Measurements from ENCODE around the gene MIEF1.

MIEF1 gene

DNA sequence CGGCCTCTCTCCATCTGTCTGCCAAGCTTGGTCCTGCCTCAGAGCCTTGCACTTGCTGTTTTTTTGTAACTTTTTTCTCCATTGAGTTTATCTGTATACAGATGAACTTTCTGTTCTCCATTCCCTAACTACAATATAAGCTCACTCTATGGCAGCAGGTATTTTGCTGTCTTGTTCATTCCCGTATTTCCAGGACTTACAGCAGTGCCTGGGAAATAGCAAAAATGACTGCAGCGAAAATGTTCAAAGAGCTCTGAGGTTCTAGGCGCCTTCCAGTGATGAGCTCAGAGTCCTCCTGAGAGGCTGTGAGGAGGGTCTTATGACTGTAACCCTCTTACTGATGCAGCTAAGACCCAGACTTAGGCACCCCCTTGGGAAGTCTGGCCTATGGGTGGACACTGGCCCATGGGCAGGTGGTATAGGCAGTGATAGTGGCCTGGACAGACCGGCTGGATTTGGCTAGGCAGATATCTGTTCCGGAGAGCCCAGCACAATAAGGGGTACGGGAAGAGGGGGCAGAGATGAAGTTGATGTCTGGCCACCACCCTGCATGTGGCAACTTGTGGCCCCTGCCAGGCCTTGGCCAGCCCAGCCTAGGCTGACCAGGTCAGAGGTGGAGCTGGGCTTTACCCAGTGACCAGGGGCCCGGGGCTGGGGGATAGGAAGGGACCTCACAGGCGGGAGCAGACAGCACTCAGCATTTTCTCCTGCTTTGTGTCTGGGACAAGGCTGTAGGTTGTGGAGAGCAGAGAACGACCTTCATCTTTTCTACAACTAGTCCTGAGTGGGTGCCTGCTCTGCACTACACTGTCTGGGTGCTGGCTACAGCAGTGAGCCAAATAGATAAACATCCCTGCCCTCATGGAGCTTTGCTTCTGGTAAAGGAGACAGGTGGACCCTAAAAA, 22.9 kb downstream of the MIEF1 start:
- H3K9ac ChIP-seq, result peak overlapping the region; percentile 19; the same call in 1 of the 2 replicates
- peak overlapping the region; percentile 100 for H3K4me2 ChIP-seq
- no peak for TF ChIP-seq Cebpa-rat (IDR thresholded peaks at IDR 0.05)
- H3K9me3 ChIP-seq, result no peaks in the 10 kb centered on the region
- H3K27me3 ChIP-seq, result no peaks in the 10 kb centered on the region
- peaks cover 61% of the 10 kb centered on the region for H3K36me3 ChIP-seq
- H3K4me1 ChIP-seq, result peaks cover 85% of the 10 kb centered on the region
- H4K20me1 ChIP-seq, result peaks cover 96% of the 10 kb centered on the region
- 0 out of 2 replicates have a peak overlapping the region, but pooled peaks have one; percentile 98 for H3K4me3 ChIP-seq
- H3K27ac ChIP-seq, result no peak overlapping the region

DNA sequence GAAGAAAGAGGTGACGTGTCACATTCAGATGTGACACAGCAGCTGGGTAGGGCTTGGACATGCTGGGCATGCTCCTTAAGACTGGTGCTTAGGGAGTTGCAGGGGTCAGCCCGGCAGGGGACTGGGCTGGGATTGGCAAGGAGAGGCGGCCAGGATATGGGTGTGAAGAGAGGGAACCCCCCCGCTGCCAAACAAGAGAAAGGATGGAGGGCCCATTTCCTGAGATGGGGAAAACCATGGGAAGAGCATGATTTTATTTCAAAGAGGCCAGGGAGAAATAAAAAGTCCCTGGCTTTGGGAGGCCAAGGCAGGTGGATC, 23.5 kb downstream of the MIEF1 start:
- Histone ChIP-seq H4K20me1 (peaks cover 99% of the 10 kb centered on the region), H3K4me3 (no peak overlapping the region), H3K27me3 (no peaks in the 10 kb centered on the region), H3K36me3 (peaks cover 67% of the 10 kb centered on the region), H3K27ac (no peak overlapping the region), H3K4me1 (peaks cover 91% of the 10 kb centered on the region), H3K4me2 (peak overlapping the region; percentile 100; the same call in 1 of the 2 replicates), H3K9ac (peak overlapping the region; percentile 19; the same call in 1 of the 2 replicates), H3K9me3 (no peaks in the 10 kb centered on the region)
- no peak for TF ChIP-seq Cebpa-rat (IDR thresholded peaks at IDR 0.05)

DNA sequence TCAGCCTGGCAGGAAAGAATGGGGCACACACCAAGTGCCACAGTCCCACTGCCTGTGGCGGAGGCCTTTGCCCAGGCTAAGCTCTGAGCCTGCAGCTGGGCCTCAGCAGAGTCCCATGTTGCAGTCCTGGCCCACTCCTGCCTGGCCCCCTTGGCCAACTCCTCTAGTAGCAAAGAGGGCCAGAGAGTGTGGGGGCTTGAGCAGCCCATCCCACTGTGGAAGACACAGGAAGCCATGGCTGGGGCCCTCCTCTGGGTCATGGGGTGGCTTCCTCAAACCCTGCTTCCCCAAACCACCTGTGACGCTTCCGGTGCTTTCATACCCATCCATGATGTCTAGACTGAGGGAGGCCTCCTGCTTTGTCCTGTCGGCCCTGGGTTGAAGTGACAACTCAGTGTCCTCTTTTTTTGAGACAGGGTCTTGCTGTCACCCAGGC, 24.7 kb downstream of the MIEF1 start:
- H3K9me3 ChIP-seq, result no peaks in the 10 kb centered on the region
- peak overlapping the region; percentile 90; the same call in 1 of the 2 replicates for H3K27ac ChIP-seq
- H4K20me1 ChIP-seq, result peaks cover 99% of the 10 kb centered on the region
- peak overlapping the region; percentile 100 for H3K4me2 ChIP-seq
- peak overlapping the region; percentile 81 for H3K9ac ChIP-seq
- peaks cover 64% of the 10 kb centered on the region for H3K36me3 ChIP-seq
- peaks cover 99% of the 10 kb centered on the region for H3K4me1 ChIP-seq
- TF ChIP-seq Cebpa-rat (IDR thresholded peaks at IDR 0.05), result no peak
- H3K27me3 ChIP-seq, result no peaks in the 10 kb centered on the region
- no peak overlapping the region for H3K4me3 ChIP-seq

- H4K20me1 ChIP-seq, result peaks cover 92% of the 10 kb centered on the region
- H3K4me1 ChIP-seq, result peaks cover 94% of the 10 kb centered on the region
- H3K9ac ChIP-seq, result peak overlapping the region; percentile 81
- H3K4me2 ChIP-seq, result peak overlapping the region; percentile 100
- no peak; the same call in 1 of the 2 replicates for TF ChIP-seq Cebpa-rat (IDR thresholded peaks at IDR 0.05)
- peak overlapping the region; percentile 66; the same call in 1 of the 2 replicates for H3K4me3 ChIP-seq
- H3K9me3 ChIP-seq, result no peaks in the 10 kb centered on the region
- H3K36me3 ChIP-seq, result peaks cover 56% of the 10 kb centered on the region
- no peaks in the 10 kb centered on the region for H3K27me3 ChIP-seq
- peak overlapping the region; percentile 90 for H3K27ac ChIP-seq
Measured at GRCh38 chr22:39527481-39527961, 25.4 kb downstream of the MIEF1 start.

GRCh38 chr22:39528080-39528661, 26.1 kb downstream of the MIEF1 start:
- Histone ChIP-seq H4K20me1 (peaks cover 86% of the 10 kb centered on the region), H3K36me3 (peaks cover 49% of the 10 kb centered on the region), H3K4me1 (peaks cover 91% of the 10 kb centered on the region), H3K27me3 (no peaks in the 10 kb centered on the region), H3K9me3 (no peaks in the 10 kb centered on the region), H3K4me3 (peak overlapping the region; percentile 66), H3K27ac (peak overlapping the region; percentile 90), H3K4me2 (peak overlapping the region; percentile 100), H3K9ac (peak overlapping the region; percentile 81)
- TF ChIP-seq Cebpa-rat (IDR thresholded peaks at IDR 0.05), result no peak

DNA sequence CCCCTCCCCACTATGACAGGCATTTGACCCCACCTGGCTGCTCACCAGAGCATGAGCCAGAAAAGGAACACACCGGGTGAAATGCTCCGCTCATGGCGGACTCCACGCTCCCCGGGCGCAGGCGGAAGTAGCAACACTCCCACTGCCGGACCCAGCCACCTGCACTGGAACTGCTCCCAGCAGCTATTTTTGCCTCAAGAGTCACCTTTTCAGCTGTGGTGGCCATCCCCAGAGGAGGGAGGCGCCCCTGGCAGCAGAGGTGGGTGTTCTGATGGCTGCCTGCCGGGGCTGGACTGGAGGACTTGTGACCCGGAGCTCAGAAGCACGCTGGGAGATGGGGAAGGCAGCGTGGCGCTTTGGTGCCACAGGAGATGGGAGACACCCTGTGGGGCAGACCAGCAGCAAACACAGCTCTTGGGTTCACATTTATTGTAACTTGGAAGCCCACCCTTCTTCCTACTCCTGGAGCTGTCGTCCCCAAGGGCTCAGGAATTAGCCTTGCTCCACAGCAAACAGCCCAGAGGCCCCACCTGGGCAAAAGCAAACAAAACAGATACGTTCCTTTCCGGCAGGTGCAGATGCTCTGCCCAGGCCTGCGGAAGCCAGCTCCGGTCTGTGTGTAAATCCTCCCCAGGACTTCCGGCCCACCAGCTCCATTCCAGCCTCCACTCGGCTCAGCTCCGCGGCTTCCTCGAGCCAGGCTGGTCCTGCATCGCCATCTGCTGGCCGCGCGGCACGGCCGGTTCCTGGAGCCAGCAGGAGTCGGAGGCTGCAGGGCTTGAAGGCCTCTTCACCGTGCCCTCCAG, 26.8 kb downstream of the MIEF1 start:
- Histone ChIP-seq H3K36me3 (peaks cover 42% of the 10 kb centered on the region), H3K4me2 (peak overlapping the region; percentile 100), H3K9ac (peak overlapping the region; percentile 81), H3K9me3 (no peaks in the 10 kb centered on the region), H3K27me3 (no peaks in the 10 kb centered on the region), H3K27ac (peak overlapping the region; percentile 90), H3K4me3 (peak overlapping the region; percentile 66), H4K20me1 (peaks cover 78% of the 10 kb centered on the region), H3K4me1 (peaks cover 91% of the 10 kb centered on the region)
- no peak for TF ChIP-seq Cebpa-rat (IDR thresholded peaks at IDR 0.05)

DNA sequence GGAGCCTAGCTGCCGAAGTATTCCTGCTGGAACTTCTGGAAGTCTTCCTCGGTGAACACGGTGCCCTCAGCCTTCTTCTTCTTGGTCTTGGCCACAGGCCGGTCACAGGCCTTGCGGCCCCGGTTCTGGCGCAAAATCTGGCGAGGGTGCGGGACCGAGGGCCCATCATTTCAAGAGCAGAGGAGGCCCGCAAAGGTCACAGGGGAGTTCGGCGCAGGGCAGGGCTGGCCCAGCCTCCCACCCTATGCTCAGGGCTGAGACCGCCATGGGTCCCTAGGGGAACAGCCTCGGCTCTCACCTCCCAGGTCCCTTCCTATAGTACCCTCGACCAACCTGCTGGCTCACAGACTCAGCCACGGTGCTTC, 27.4 kb downstream of the MIEF1 start:
- Histone ChIP-seq H3K4me2 (peak overlapping the region; percentile 100), H3K27ac (peak overlapping the region; percentile 75), H3K4me1 (peaks cover 91% of the 10 kb centered on the region), H4K20me1 (peaks cover 73% of the 10 kb centered on the region), H3K9me3 (no peaks in the 10 kb centered on the region), H3K36me3 (peaks cover 36% of the 10 kb centered on the region), H3K4me3 (peak overlapping the region; percentile 66), H3K9ac (peak overlapping the region; percentile 81), H3K27me3 (no peaks in the 10 kb centered on the region)
- TF ChIP-seq Cebpa-rat (IDR thresholded peaks at IDR 0.05), result no peak

- peak overlapping the region; percentile 100 for H3K4me2 ChIP-seq
- peak overlapping the region; percentile 66; the same call in 1 of the 2 replicates for H3K4me3 ChIP-seq
- H3K9me3 ChIP-seq, result no peaks in the 10 kb centered on the region
- peak overlapping the region; percentile 81; the same call in 1 of the 2 replicates for H3K9ac ChIP-seq
- peaks cover 91% of the 10 kb centered on the region for H3K4me1 ChIP-seq
- peaks cover 66% of the 10 kb centered on the region for H4K20me1 ChIP-seq
- H3K36me3 ChIP-seq, result peaks cover 30% of the 10 kb centered on the region
- no peak for TF ChIP-seq Cebpa-rat (IDR thresholded peaks at IDR 0.05)
- H3K27me3 ChIP-seq, result no peaks in the 10 kb centered on the region
- peak overlapping the region; percentile 75 for H3K27ac ChIP-seq
Measured at GRCh38 chr22:39530116-39530515, 28.0 kb downstream of the MIEF1 start.

DNA sequence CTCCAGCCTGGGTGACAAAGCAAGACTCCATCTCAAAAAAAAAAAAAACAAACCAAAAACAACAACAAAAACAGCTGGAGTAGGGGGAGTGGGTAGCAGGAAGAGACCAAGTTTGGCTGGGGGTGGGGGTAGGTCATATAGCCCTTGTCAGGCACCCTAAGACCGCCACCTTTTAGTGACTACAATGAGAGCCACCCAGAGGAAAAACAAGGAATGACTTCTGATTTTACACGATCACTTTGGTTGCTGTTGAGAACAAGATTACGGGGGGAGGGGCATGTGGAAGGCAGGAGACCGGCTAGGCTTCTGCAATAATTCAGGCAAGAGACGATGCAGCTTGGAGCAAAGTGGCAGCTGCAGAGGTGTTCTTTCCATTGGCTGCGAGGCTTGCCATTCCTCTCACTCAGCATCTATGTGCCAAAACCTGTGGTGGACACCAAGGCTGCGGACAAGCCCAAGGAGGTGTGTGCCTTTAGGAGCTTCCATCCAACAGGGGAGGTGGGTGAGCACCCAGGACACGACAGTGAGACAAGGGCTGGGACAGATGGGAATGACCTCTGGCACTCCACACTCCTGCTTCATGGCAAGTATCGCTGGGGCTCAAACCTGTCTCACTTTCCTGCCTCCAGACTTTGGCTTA, 28.7 kb downstream of the MIEF1 start:
- H3K9ac ChIP-seq, result peak overlapping the region; percentile 97
- peaks cover 24% of the 10 kb centered on the region for H3K36me3 ChIP-seq
- peaks cover 91% of the 10 kb centered on the region for H3K4me1 ChIP-seq
- no peak for TF ChIP-seq Cebpa-rat (IDR thresholded peaks at IDR 0.05)
- H3K4me3 ChIP-seq, result peak overlapping the region; percentile 90
- peak overlapping the region; percentile 100 for H3K4me2 ChIP-seq
- no peak overlapping the region; the same call in none of the 2 replicates for H3K27ac ChIP-seq
- no peaks in the 10 kb centered on the region for H3K27me3 ChIP-seq
- no peaks in the 10 kb centered on the region for H3K9me3 ChIP-seq
- peaks cover 59% of the 10 kb centered on the region for H4K20me1 ChIP-seq
